ENCODE data around the gene DACH1. TPM values are rescaled to one million over a fixed set of nuclear protein-coding genes. Genes with fewer than 3 reads are reported as not detected.

DACH1 gene
- total and polyA plus RNA-seq, 2 of the 13 experiments (the other 11 are each of a cell fraction or from before 2014, with no cell fraction given): not detected

GRCh38 chr13:71886880-71887279, 19.9 kb upstream of the DACH1 start (continued):
- TF ChIP-seq, protein P1, sequence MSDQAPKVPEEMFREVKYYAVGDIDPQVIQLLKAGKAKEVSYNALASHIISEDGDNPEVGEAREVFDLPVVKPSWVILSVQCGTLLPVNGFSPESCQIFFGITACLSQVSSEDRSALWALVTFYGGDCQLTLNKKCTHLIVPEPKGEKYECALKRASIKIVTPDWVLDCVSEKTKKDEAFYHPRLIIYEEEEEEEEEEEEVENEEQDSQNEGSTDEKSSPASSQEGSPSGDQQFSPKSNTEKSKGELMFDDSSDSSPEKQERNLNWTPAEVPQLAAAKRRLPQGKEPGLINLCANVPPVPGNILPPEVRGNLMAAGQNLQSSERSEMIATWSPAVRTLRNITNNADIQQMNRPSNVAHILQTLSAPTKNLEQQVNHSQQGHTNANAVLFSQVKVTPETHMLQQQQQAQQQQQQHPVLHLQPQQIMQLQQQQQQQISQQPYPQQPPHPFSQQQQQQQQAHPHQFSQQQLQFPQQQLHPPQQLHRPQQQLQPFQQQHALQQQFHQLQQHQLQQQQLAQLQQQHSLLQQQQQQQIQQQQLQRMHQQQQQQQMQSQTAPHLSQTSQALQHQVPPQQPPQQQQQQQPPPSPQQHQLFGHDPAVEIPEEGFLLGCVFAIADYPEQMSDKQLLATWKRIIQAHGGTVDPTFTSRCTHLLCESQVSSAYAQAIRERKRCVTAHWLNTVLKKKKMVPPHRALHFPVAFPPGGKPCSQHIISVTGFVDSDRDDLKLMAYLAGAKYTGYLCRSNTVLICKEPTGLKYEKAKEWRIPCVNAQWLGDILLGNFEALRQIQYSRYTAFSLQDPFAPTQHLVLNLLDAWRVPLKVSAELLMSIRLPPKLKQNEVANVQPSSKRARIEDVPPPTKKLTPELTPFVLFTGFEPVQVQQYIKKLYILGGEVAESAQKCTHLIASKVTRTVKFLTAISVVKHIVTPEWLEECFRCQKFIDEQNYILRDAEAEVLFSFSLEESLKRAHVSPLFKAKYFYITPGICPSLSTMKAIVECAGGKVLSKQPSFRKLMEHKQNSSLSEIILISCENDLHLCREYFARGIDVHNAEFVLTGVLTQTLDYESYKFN (CRISPR knock-in tag; conservative IDR thresholded peaks at IDR 0.05): no peak
- no peak for TF ChIP-seq CREB3 (CRISPR knock-in tag; IDR thresholded peaks at IDR 0.05)
- TF ChIP-seq ZNF816 (CRISPR knock-in tag; IDR thresholded peaks at IDR 0.05; ENCODE audit: borderline replicate concordance): no peak

DNA sequence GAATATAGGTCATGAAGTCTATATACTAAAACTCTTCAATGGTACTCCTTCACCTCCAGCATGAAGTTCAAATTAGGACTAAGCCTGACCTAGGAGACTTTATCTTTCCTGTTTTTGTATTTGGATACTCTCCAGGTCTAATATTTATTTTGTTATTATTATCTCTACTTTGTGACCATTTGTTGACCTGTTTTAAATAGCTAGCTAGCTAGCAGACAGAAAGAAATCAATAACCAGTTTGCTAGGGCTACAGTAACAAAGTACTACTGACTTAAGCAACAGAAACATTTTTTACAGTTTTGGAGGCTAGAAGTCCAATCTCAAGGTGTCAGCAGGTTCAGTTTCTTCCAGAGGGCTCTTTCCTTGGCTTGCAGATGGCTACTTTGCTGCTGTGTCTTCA, 15.1 kb upstream of the DACH1 start:
- no peaks in the 10 kb centered on the region for H4K20me1 ChIP-seq (ENCODE audit: insufficient read depth, low read length)
- no peaks in the 10 kb centered on the region for H3K4me1 ChIP-seq (ENCODE audit: insufficient read depth, low read length)
- no TSS peak for BruUV-seq (replicated peaks)
- ChIA-PET POLR2A (no interaction called here), CTCF (ENCODE audit: low intra/inter-chr PET ratio, low total read pairs) (no interaction called here)
- H3K9me3 ChIP-seq (ENCODE audit: low read length): no peaks in the 10 kb centered on the region
- no peak overlapping the region for H2AFZ ChIP-seq (ENCODE audit: low read length)
- H3K27ac ChIP-seq (ENCODE audit: extremely low read length, insufficient read depth, low read length): no peak overlapping the region
- no peak for FAIRE-seq
- no peak overlapping the region for H3K9ac ChIP-seq (ENCODE audit: insufficient read depth, low read depth, low read length)
- intact Hi-C loops (cut with micrococcal nuclease; ENCODE audit: unreplicated experiment): no loop called here
- H3K4me2 ChIP-seq (ENCODE audit: low read depth, low read length): no peak overlapping the region
- no peaks in the 10 kb centered on the region for H3K79me2 ChIP-seq (ENCODE audit: insufficient read depth, low read length)
- H3K27me3 ChIP-seq (ENCODE audit: control insufficient read depth in 1 of 2, insufficient read depth in 2 of 2, low read length in 2 of 2): no peaks in the 10 kb centered on the region
- no peak for ATAC-seq
- no peak for DNase-seq (ENCODE audit: low spot score)
- H3K4me3 ChIP-seq (replicated peaks in 1 of 3; ENCODE audit: insufficient read depth in 1 of 3, low read depth in 2 of 3, low read length in 3 of 3): no peak overlapping the region
- in situ Hi-C loops (cut with HindIII; ENCODE audit: extremely low pct_ligation_motif_present, low pct_unique_long_range_greater_than_20kb): loop anchor here (25.0 kb wide), 1 partner anchor 570 kb away; no protein-coding TSS in a partner anchor
- no peaks in the 10 kb centered on the region for H3K36me3 ChIP-seq (replicated peaks in 1 of 2; ENCODE audit: control insufficient read depth in 1 of 2, insufficient read depth in 2 of 2, low read length in 2 of 2)
- TF ChIP-seq NR3C1 (CRISPR knock-in tag; IDR thresholded peaks at IDR 0.05) (no peak), ARNT (IDR thresholded peaks at IDR 0.05) (no peak), RNF219 (CRISPR knock-in tag; IDR thresholded peaks at IDR 0.05) (no peak), MAFK (conservative IDR thresholded peaks at IDR 0.05 in 1 of 2, IDR thresholded peaks at IDR 0.05 in 1 of 2; ENCODE audit: low read length in 2 of 2) (no peak), MTF2 (CRISPR knock-in tag; IDR thresholded peaks at IDR 0.05; ENCODE audit: borderline replicate concordance) (no peak), CAMTA2 (CRISPR knock-in tag; IDR thresholded peaks at IDR 0.05; ENCODE audit: borderline replicate concordance) (no peak), MBD4 (IDR thresholded peaks at IDR 0.05; ENCODE audit: borderline replicate concordance, low read length) (no peak), ATF5 (CRISPR knock-in tag; IDR thresholded peaks at IDR 0.05; ENCODE audit: low read depth) (no peak), GFI1 (CRISPR knock-in tag; IDR thresholded peaks at IDR 0.05; ENCODE audit: borderline replicate concordance) (no peak), NFIC (IDR thresholded peaks at IDR 0.05; ENCODE audit: low read length) (no peak), FIP1L1 (IDR thresholded peaks at IDR 0.05; ENCODE audit: borderline replicate concordance, insufficient read depth, low read depth, low read length) (no peak), ELF3 (CRISPR knock-in tag; IDR thresholded peaks at IDR 0.05) (no peak)
- TF ChIP-seq, protein P2, sequence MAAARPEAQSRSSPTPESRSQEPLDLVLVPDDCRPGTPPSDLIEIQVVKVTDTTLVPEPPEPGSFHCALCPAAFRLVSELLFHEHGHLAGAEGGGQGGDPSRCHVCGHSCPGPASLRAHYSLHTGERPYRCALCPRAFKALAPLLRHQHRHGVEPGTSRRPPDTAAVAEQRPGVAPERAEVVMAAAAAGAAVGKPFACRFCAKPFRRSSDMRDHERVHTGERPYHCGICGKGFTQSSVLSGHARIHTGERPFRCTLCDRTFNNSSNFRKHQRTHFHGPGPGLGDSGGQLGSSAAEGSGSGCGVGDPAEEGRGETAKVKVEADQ (CRISPR knock-in tag; IDR thresholded peaks at IDR 0.05; ENCODE audit: borderline replicate concordance): no peak

Data from HepG2 (cell line).